GM12878 (cell line): Measurements from ENCODE around the gene S100A2. TPM values are rescaled to one million over a fixed set of nuclear protein-coding genes. Genes with fewer than 3 reads are reported as not detected.

Source experiments
- CHD1 ChIP-seq: IDR thresholded peaks from 2 replicates; pipeline ENCODE4 v1.6.1; 2012; ENCODE audit warnings: low read depth, low read length, improper control_type of control experiment
- HCFC1 ChIP-seq: fragments of 150-350 bp; IDR thresholded peaks from 2 replicates; pipeline ENCODE4 v1.6.1; 2014; ENCODE audit warnings: low read length
- NFXL1 ChIP-seq: fragments of 450-650 bp; IDR thresholded peaks from 2 replicates; pipeline ENCODE4 v1.6.1; 2017; ENCODE audit warnings: antibody characterized with exemption, mild to moderate bottlenecking, borderline replicate concordance
- RELB ChIP-seq: fragments of 450-650 bp; IDR thresholded peaks from 2 replicates; pipeline ENCODE4 v1.6.1; 2017; ENCODE audit warnings: low read depth, mild to moderate bottlenecking, moderate library complexity
- SPI1 ChIP-seq: IDR thresholded peaks from 2 replicates; pipeline ENCODE4 v1.6.1; 2011; ENCODE audit warnings: low read depth, mild to moderate bottlenecking, low read length, moderate library complexity, borderline replicate concordance; ENCODE audit not compliant: insufficient read depth
- SRF ChIP-seq, 2 experiments: IDR thresholded peaks; 2 replicates each; pipeline ENCODE4 v1.6.1; 2011; ENCODE audit warnings: low read depth in 2 of 2, low read length in 2 of 2, mild to moderate bottlenecking in 1 of 2, moderate library complexity in 1 of 2
- ZSCAN29 ChIP-seq: fragments of 450-650 bp; IDR thresholded peaks from 2 replicates; pipeline ENCODE4 v1.6.1; 2017; ENCODE audit warnings: mild to moderate bottlenecking, moderate library complexity
- polyA plus RNA-seq, 11 experiments: library from polyadenylated mRNA; depleted of rRNA in 4 of 11; unstranded in 6 of 11; stranded (reverse) in 5 of 11; fragments of >200 nt; fragmentation: Nextera tagmentation in 4 of 11; fragmentation: Illumina TruSeq in 1 of 11; extraction: Ambion mirVana in 4 of 11; extraction: Trizol in 1 of 11; gene quantifications; 1 replicate in 1 of 11; 2 replicates in 10 of 11; pipeline versions ENCODE4 v1.2.1 to v1.2.3, GENCODE V29; 2011 to 2016; ENCODE audit warnings: inconsistent platforms in 2 of 11, missing spikeins in 2 of 11, low read depth in 1 of 11
- total RNA-seq, 4 experiments: library from RNA; depleted of rRNA in 3 of 4; stranded (reverse); fragments of >200 nt in 3 of 4; fragmentation: Illumina TruSeq in 1 of 4; extraction: Trizol in 1 of 4; gene quantifications; 2 replicates each; pipeline versions ENCODE4 v1.2.1 to v1.2.3, GENCODE V29; 2013 to 2021
- TF ChIP-seq, protein P1 (sequence below): fragments of 450-650 bp; conservative IDR thresholded peaks from 2 replicates; pipeline ENCODE4 v1.6.1; 2017; ENCODE audit warnings: mild to moderate bottlenecking, moderate library complexity
- TF ChIP-seq, protein P2 (sequence below): fragments of 450-650 bp; IDR thresholded peaks from 2 replicates; pipeline ENCODE4 v1.6.1; 2017; ENCODE audit warnings: mild to moderate bottlenecking

S100A2 gene
- total and polyA plus RNA-seq, 10 of the 15 experiments (the other 5 are each of a cell fraction or from before 2014, with no cell fraction given) = 0.11 to 1.5 (median 0.59) TPM; not detected in 2

- TF ChIP-seq RELB = no peak
- no peak for TF ChIP-seq SPI1
- no peak for TF ChIP-seq ZSCAN29
- TF ChIP-seq CHD1 = no peak
- no peak for TF ChIP-seq SRF (IDR thresholded peaks at IDR 0.05; ENCODE audit: low read depth in 2 of 2, low read length in 2 of 2)
- TF ChIP-seq, protein P1, sequence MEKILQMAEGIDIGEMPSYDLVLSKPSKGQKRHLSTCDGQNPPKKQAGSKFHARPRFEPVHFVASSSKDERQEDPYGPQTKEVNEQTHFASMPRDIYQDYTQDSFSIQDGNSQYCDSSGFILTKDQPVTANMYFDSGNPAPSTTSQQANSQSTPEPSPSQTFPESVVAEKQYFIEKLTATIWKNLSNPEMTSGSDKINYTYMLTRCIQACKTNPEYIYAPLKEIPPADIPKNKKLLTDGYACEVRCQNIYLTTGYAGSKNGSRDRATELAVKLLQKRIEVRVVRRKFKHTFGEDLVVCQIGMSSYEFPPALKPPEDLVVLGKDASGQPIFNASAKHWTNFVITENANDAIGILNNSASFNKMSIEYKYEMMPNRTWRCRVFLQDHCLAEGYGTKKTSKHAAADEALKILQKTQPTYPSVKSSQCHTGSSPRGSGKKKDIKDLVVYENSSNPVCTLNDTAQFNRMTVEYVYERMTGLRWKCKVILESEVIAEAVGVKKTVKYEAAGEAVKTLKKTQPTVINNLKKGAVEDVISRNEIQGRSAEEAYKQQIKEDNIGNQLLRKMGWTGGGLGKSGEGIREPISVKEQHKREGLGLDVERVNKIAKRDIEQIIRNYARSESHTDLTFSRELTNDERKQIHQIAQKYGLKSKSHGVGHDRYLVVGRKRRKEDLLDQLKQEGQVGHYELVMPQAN = no peak
- no peak for TF ChIP-seq HCFC1
- no peak for TF ChIP-seq NFXL1
- TF ChIP-seq, protein P2, sequence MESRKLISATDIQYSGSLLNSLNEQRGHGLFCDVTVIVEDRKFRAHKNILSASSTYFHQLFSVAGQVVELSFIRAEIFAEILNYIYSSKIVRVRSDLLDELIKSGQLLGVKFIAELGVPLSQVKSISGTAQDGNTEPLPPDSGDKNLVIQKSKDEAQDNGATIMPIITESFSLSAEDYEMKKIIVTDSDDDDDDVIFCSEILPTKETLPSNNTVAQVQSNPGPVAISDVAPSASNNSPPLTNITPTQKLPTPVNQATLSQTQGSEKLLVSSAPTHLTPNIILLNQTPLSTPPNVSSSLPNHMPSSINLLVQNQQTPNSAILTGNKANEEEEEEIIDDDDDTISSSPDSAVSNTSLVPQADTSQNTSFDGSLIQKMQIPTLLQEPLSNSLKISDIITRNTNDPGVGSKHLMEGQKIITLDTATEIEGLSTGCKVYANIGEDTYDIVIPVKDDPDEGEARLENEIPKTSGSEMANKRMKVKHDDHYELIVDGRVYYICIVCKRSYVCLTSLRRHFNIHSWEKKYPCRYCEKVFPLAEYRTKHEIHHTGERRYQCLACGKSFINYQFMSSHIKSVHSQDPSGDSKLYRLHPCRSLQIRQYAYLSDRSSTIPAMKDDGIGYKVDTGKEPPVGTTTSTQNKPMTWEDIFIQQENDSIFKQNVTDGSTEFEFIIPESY = no peak
Observed at GRCh38 chr1:153612755-153613331, 47.2 kb upstream of the S100A2 start, which contains the start of gene S100A16 (continued).
